ENCODE measurements around the gene HEXA. TPM values are rescaled to one million over a fixed set of nuclear protein-coding genes. Genes with fewer than 3 reads are reported as not detected.

Gene HEXA
- total and polyA plus RNA-seq, 2 of the 8 experiments (the other 6 are each of a cell fraction or from before 2014, with no cell fraction given): 52.5 to 73.7 TPM

DNA sequence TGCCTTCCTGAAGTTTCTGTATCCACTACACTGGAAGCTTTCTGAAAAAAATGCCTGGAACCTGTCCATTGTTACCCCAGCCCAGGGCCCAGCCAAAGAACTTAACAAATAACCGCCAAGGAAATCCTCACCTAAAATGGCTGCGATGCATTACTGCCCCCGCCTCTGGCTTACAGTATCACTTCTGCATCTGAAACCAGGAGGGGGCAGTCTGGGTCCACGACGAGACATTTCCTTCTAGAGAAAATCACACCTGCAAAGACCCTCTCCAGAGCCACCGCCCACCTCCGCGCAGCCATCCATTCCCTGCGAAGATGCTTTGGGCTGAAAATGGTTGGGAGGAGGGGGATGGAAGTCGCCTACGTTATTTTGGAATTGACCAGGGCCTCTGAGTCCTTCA is 33.4 kb downstream of the HEXA start:
- H2BK120ac ChIP-seq (replicated peaks; ENCODE audit: low read depth, low read length): no peak overlapping the region
- H3K18ac ChIP-seq (ENCODE audit: extremely low read depth, low read length): no peak overlapping the region
- no peak overlapping the region for H4K91ac ChIP-seq (replicated peaks; ENCODE audit: insufficient read length, low read length)
- no peak overlapping the region for H3K27ac ChIP-seq (ENCODE audit: low read depth, low read length)
- no peaks in the 10 kb centered on the region for H3K79me1 ChIP-seq (ENCODE audit: low read depth, low read length)
- no peak overlapping the region for H3K9ac ChIP-seq (replicated peaks in 1 of 4; ENCODE audit: extremely low read depth in 1 of 4, low read depth in 3 of 4, low read length in 3 of 4)
- H4K5ac ChIP-seq (ENCODE audit: insufficient read length, low read depth, low read length): no peak overlapping the region
- H2AFZ ChIP-seq (ENCODE audit: low read length): no peak overlapping the region
- H3K14ac ChIP-seq (ENCODE audit: insufficient read length): no peak overlapping the region
- no peaks in the 10 kb centered on the region for H3K79me2 ChIP-seq (ENCODE audit: control insufficient read depth in 1 of 2, insufficient read depth in 2 of 2, low read length in 2 of 2)
- ChIA-PET CTCF (ENCODE audit: partially characterized antibody) (interaction anchor here (0.6 to 0.8 kb wide), 3 partner anchors 28 to 590 kb away, joined by 3 read pairs; no protein-coding TSS in a partner anchor), POLR2A (ENCODE audit: partially characterized antibody) (no interaction called here)
- H2BK15ac ChIP-seq (ENCODE audit: low read length): no peak overlapping the region
- no peak overlapping the region for H3K23ac ChIP-seq (ENCODE audit: insufficient read length)
- H4K8ac ChIP-seq (ENCODE audit: extremely low read depth, insufficient read depth, low read length): no peak overlapping the region
- no peak overlapping the region for H3K4me3 ChIP-seq (ENCODE audit: extremely low read depth in 1 of 4, insufficient read depth in 2 of 4, low read depth in 3 of 4, low read length in 4 of 4)
- 0 out of 2 replicates have a peak, but pooled peaks have one; percentile 24 for TF ChIP-seq TCF12 (IDR thresholded peaks at IDR 0.05; ENCODE audit: low read depth, low read length)
- TF ChIP-seq YY1 (IDR thresholded peaks at IDR 0.05; ENCODE audit: low read depth, low read length): peak; percentile 90
- TF ChIP-seq RAD21 (IDR thresholded peaks at IDR 0.05 in 1 of 2, conservative IDR thresholded peaks at IDR 0.05 in 1 of 2; ENCODE audit: low read depth in 2 of 2, low read length in 2 of 2): peak; percentile 79 to 85
- TF ChIP-seq RFX5 (IDR thresholded peaks at IDR 0.05; ENCODE audit: borderline replicate concordance, low read depth, low read length): no peak
- no peak for TF ChIP-seq SIX5 (IDR thresholded peaks at IDR 0.05; ENCODE audit: low read depth, low read length)
- TF ChIP-seq, protein P1, sequence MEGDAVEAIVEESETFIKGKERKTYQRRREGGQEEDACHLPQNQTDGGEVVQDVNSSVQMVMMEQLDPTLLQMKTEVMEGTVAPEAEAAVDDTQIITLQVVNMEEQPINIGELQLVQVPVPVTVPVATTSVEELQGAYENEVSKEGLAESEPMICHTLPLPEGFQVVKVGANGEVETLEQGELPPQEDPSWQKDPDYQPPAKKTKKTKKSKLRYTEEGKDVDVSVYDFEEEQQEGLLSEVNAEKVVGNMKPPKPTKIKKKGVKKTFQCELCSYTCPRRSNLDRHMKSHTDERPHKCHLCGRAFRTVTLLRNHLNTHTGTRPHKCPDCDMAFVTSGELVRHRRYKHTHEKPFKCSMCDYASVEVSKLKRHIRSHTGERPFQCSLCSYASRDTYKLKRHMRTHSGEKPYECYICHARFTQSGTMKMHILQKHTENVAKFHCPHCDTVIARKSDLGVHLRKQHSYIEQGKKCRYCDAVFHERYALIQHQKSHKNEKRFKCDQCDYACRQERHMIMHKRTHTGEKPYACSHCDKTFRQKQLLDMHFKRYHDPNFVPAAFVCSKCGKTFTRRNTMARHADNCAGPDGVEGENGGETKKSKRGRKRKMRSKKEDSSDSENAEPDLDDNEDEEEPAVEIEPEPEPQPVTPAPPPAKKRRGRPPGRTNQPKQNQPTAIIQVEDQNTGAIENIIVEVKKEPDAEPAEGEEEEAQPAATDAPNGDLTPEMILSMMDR (IDR thresholded peaks at IDR 0.05; ENCODE audit: control extremely low read depth in 1 of 3, insufficient read depth in 1 of 3, low read depth in 1 of 3, low read length in 3 of 3): peak; percentile 71 to 87 (median 78)
- FAIRE-seq: no peak
- no peak overlapping the region for H2BK20ac ChIP-seq (ENCODE audit: low read length)
- no peak overlapping the region for H2BK5ac ChIP-seq (ENCODE audit: low read depth, low read length)
- no peak overlapping the region for H3K4ac ChIP-seq (replicated peaks; ENCODE audit: insufficient read length, low read depth, low read length)
- peak; percentile 43 to 81 for DNase-seq (ENCODE audit: low read depth in 1 of 2, low spot score in 2 of 2)
- H3K27me3 ChIP-seq (replicated peaks in 1 of 4; ENCODE audit: control insufficient read depth in 3 of 4, extremely low read depth in 1 of 4, insufficient read depth in 3 of 4, low read length in 3 of 4): no peaks in the 10 kb centered on the region
- 52% methylated on average over 11 of the region's 11 CpGs; no CpG with 5 or more reads in 1 of the 2 experiments for WGBS, 2 experiments (ENCODE audit: extremely low coverage in 1 of 2, insufficient coverage in 1 of 2, insufficient read length in 1 of 2, insufficient replicate concordance in 2 of 2, low coverage in 1 of 2, low lambda C conversion rate in 2 of 2, missing lambda C conversion rate in 1 of 2)
- H2BK12ac ChIP-seq (ENCODE audit: low read depth, low read length): no peak overlapping the region
- peaks cover 0 to 2% (median 2%) of the 10 kb centered on the region in 4 experiments; a peak in 4 of 7 replicates for H3K4me1 ChIP-seq (replicated peaks in 1 of 4; ENCODE audit: control insufficient read depth in 3 of 4, insufficient read depth in 4 of 4, low read length in 3 of 4)
- no peak overlapping the region for H3K4me2 ChIP-seq (ENCODE audit: insufficient read depth in 1 of 2, low read depth in 2 of 2, low read length in 2 of 2)
- no peaks in the 10 kb centered on the region; the same call in 1 of the 2 replicates for H3K23me2 ChIP-seq (ENCODE audit: low read depth, low read length)
- H3K9me3 ChIP-seq (ENCODE audit: insufficient read depth in 2 of 2, low read depth in 1 of 2, low read length in 1 of 2): no peaks in the 10 kb centered on the region
- H2AK5ac ChIP-seq (ENCODE audit: low read depth, low read length): no peak overlapping the region
- H3K36me3 ChIP-seq (ENCODE audit: control insufficient read depth in 2 of 4, insufficient read depth in 4 of 4, low read length in 3 of 4): peaks cover 0 to 28% (median 14%) of the 10 kb centered on the region in 4 experiments; a peak in 7 of 8 replicates
- peaks cover 0 to 1% of the 10 kb centered on the region in 2 experiments for H4K20me1 ChIP-seq (replicated peaks in 1 of 2; ENCODE audit: control insufficient read depth in 1 of 2, insufficient read depth in 2 of 2, low read length in 2 of 2)
- H3K56ac ChIP-seq (replicated peaks; ENCODE audit: insufficient read length, low read depth, low read length): no peak overlapping the region
